C1 segment of cervical spinal cord (tissue), 14 donors: ENCODE data around the gene ABI2.
"Not testable (repeated sequence)": the region's sequence is repeated elsewhere in the genome, so short reads cannot be mapped to it uniquely, and the experiment has no call there.

ENCODE experiments used
- DNase-seq, 14 donors: peaks; one replicate each; lab custom pipeline; 2025; lab: John Stamatoyannopoulos, UW

The ABI2 gene

DNA sequence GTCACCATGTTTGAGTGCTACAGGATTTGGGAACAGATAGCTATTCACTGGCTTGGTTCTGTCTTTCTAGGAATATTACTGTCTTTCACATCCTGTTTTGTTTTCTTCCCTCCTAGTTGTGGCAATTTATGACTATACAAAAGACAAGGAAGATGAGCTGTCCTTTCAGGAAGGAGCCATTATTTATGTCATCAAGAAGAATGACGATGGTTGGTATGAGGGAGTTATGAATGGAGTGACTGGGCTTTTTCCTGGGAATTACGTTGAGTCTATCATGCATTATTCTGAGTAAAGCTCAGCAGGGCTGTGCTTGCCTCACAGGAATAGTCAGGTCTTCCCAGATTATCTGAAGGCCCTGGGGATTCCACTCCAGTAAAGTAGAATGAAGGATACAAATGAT is 98.9 kb downstream of the ABI2 start:
- DNase-seq, result no peak

DNA sequence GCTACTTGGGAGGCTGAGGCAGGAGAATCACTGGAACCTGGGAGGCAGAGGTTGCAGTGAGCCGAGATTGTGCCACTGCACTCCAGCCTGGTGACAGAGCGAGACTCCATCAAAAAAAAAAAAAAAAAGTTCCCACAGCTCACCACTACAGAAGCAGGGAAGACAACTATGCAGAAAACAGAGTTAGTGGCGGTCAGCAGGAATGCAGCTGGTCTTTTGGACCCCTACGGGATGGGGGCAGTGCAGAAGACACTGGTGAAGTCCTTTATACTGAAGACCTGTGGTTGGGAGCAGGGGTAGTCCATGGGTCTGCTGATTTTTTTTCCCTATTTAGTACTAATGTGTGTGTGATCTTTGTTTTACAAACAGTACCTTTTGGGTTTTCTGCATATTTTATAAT is 101.4 kb downstream of the ABI2 start:
- DNase-seq, result not testable (repeated sequence)

DNA sequence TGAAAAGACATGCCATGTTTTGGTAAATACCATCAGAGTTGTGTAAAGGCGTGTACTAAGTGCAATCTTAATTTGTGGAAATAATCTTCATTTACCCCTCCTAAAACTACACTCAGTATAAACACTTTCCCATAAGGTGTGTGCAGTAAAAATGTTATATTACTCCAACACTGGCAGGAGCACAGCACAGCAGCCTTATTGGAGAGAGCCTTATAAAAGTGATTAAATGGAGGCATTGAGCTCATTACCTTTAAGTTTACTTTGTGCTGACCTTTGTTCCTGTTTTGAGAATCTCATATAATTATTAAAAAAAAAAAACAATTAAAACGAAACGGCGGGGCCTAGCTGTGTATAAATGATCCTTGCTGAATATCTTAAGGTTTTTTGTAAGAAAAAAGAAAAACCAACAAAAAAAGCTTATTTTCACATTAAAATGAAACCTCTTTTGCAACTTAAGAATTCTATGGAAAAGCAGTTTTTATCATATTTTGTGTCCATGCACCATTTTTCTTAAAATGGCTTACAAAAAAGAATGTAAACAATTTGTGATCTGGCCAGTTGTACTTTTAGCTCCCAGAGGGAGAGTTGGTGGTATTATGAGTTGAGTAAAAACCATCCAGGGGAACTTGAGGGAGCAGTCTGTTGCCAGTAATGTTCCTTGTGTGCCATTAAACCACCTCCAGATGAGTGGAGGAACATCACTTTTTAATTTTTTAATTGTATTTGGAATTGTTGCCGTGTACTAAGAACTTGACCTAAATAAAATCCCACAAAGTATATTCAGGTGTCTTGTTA is 103.4 kb downstream of the ABI2 start:
- DNase-seq, result no peak

DNA sequence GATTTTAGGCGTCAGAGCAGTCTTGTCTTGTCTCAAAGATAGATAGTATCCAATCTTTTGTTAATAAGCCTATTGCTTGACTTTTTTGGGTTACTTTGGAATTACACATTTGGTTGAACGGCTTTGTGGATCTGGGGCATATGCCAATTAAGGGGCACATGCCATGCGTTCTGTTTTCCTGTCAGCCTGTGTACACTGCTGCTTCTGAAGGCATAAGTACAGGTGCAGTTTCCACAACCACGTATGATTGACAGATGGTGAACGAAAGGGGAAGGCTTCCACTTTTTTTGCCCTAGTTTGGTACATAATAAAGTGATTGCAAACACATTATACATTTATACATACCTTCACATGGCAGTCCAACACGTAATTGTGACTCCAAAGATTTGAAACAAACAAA is 104.6 kb downstream of the ABI2 start:
- DNase-seq, result no peak

DNA sequence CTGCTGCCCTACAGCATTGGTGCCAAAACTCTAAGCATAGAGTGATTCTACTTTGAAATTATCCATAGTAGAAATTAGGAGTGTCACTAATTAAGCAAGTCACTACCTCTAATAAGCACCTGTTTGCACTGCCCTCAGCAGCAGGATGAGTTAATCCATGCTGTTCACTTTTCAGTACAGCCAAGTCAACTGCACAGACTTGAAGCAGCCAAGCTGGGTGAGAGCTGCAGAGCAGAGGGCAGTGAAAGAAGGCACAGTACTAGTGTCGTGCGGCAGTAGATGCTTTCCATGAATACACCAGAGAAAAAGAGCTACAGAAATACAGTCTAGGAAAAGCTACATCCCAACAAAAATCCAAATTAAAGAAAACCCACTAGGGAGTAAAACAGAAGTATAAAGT is 108.3 kb downstream of the ABI2 start:
- peak in 1 of 14 donors; percentile 11 for DNase-seq

DNA sequence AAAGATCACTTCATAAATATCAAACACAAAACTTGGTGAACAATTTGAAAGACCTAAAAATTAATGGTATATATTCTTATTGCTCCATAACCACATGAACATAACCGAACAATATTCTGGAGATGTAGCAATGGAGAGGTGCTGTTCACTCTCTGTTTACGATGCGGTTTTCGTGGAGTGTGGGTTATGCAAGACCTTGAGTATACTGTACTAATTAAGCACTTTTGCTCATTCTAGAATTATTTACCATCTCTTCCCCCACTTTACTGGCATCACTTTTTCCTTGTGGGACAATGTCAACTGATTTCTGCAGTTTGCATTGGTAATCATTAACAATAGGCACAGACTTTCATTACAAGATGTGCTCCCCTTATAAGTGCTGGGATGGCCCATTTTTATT is 109.3 kb downstream of the ABI2 start:
- no peak for DNase-seq

DNA sequence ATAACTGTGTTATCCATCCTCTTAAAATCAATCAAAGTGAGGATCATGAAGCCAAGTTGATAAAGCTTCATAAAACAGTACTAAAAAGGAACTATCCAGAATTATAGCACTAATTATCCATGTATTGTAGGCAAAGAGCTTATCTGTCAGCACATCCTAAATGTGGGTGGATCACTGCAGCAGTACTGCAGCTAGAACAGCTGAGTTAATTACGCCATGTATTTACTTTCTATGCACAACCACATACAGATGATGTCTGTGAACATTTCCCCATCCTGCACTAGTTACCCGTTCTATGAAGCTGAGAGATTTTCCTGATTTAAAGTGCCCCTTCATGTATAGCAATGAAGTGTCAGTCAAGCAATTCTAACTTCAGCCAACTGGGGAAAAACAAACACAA is 110.3 kb downstream of the ABI2 start:
- DNase-seq, result no peak

DNA sequence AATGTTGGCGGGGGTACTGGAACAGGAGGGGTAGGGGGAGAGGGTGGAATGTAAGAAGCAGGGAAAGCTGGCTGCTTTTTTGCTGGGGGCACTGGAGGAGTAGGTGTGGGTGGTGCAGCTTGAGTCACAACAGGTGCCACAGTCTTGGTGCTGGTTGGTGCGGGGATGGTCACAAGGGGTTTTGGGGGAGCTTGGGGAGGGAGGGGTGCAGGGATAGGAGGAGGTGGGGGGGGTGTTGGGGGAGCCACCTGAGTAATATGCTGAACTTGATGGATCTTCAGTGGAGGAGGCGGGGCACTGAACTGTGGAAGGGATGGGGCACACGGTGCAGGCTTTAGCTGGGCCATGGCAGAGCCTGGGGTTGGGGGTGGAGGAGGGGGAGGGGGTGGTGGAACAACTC is 112.5 kb downstream of the ABI2 start:
- no peak for DNase-seq

DNA sequence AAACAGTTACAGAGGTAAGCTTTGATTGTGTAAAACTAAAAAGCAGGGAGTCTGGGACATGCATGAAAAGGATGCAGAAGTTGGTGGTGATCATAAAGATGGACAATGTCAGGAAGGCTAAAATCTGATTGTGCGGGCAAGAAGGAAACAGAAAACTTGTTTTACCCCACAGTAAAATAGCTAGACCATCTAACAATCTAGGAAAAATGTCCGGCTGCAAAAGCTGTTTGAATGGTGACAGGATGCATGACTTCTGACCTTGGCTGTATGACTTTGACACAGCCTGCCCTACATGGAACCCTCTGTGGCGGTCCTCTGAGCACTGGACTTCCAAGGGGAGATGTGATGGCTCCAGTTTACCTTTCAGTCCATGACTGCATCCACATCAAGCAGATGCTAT is 113.3 kb downstream of the ABI2 start:
- DNase-seq, result no peak

DNA sequence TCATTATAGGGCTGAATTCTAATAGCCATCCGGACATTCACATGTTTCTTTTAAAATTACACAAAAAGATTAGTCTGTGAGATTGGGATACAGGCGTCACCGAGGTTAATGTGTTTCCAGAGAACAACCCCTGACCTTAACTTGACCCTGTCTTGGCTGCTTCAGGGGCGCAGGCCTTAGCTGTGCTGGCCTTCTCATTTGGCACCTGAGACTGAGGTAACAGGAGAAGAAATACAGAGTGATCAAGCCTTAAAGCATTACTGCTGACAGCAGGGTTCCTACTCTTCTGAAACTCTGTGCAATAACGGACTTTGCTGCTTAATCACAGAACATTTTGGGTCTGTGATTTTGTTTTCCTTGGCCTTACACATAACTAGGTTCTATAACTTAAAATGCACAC is 114.3 kb downstream of the ABI2 start:
- no peak for DNase-seq

DNA sequence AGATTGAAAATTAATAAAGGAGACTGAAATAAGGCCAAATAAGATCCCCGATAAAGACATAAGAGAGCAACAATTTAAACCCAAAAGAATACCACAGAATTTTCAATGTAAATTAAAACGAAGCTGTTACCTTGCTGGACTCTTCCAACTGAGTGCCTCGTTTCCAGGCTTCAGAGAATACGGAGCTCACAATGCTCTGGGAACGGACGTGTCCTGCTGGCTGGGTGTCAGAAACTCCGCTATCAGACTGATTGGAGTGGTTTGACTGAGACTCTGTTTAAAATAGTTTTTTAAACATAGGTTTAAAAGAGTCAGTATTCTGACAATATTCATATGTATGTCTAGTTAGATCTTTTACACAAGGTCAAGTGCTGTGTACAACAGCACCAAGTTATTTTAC is 116.5 kb downstream of the ABI2 start:
- DNase-seq, result no peak

DNA sequence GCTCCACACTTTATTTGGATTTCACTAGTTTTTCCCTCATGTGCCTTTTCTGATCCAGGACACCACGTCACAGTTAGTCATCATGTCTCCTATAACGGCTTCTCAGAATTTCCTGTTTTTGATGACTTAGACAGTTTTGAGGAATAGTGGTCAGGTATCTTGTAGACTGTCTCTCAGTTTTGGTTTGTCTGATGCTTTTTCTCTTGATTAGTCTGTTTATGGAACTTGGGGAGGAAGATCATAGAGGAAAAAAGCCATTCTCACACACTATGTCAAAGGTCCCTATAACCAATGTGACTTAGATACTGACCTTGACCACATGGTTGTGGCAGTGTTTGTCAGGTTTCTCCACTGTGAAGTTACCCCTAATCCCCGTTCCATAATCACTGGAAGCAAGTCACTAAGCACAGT is 117.9 kb downstream of the ABI2 start:
- no peak for DNase-seq

DNA sequence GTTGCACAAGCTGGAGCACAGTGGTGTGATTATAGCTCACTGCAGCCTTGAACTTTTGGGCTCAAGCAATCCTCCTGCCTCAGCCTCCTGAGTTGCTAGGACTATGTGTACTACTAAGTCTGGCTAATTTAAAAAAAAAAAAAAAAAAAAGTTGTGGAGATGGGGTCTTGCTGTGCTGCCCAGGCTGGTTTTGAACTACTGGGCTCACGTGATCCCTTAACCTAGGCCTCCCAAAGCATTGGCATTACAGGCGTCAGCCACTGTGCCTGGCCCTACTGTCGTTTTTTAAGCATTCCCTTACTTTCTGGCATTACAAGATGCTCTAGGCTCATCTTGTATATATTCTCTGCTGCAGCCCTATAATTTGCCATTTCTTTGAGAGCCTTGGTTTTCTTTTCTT is 118.6 kb downstream of the ABI2 start:
- no peak for DNase-seq

DNA sequence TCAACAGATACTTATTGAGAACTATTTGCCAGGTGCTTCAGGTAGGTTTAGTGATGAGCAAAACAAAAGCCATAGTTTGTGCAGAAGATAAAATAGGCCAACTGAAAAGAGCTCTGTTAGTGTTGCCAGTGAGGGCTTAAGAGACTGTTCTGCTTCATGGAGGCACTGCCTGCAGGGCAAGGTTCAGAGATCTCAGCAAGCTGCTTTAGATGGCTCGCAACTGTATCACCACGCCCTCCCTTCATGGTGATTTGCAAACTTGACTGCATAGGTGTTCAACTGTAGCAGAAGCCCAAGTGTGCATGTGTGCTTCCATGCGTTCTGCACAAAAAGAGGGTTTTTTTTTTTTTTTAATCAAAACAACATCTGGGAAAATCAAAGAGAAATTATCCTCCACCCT is 122.4 kb downstream of the ABI2 start:
- DNase-seq, result no peak

DNA sequence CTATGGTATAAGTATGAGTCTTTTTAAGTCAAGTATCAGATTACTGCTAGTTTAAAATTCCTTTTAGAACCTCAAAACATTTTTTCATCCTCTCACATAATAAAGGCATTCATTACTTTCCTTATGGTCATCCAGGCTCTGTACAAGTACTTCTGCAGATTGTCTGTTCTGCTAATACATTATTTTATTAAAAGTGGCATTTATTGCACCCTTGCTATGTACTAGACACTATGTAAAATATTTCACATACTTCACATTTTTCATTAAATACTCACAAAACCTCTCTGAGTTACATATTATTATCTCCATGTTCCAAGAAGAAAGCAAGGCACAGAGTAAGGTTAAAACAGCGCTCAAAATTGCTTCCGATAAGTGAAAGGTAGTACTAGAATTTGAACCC is 122.8 kb downstream of the ABI2 start:
- no peak for DNase-seq

DNA sequence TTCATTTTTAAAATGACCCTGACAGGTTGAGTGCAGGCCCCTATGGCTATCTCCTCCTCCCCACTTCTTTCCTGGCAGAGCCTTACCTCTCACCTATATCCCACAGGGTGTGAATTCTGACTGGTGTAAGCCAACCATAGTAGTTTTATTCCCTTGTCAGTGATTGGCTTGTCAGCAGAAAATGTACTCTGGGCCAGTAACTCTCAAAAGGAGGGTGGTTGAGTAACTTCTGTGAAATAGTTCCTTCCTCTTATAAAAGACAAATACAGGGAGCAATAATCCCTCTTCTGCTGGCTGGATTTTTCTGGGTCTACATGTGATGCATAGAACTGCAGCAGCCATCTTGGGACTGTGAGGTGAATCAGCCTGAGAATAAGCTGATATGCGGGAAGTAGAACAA is 123.5 kb downstream of the ABI2 start:
- no peak for DNase-seq

DNA sequence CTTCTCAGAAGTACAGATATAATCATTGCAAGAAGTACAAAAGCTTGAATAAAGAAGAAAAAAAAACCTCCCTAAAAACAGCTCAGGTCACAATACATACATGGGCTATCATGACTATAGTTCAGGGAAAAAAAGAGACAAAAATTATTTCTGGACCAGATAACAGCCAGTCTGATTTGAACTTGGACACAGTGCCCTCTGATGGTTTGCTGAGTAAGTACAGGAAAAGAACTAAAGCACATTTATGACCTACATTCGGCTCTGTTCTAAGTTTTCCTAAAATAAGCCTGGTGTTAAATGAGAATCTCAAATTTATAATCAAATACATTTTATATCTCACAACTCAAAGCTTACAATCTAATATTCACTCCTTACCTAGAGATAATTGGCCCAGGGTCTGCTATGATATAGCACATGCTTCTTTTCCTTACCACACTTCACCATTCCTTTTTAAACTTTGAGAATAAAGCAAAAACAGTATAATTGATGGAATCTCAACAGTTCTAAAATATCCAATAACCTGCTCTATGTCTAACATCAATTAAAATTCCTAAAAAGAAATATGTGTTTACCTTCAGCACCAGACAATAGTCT is 125.8 kb downstream of the ABI2 start:
- peak in 1 of 14 donors; percentile 45 for DNase-seq

DNA sequence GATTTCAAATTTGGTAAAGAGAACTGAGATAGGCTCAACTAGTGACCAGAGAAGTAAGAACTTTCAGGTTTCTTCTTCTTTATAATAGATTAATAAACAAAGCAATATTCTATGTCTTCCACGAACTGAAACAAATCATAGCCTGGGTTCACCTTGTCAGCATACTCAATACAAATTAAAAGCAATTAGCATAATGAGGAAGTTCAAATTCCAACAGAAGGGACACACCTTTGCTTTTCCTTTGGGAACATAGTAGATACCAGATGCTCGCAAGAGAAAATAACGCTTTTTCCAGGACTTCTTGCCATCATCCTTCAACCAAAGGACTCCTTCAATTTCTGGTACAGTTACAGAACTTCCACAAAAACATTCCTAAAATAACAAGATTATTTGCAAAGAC is 127.0 kb downstream of the ABI2 start:
- no peak for DNase-seq

DNA sequence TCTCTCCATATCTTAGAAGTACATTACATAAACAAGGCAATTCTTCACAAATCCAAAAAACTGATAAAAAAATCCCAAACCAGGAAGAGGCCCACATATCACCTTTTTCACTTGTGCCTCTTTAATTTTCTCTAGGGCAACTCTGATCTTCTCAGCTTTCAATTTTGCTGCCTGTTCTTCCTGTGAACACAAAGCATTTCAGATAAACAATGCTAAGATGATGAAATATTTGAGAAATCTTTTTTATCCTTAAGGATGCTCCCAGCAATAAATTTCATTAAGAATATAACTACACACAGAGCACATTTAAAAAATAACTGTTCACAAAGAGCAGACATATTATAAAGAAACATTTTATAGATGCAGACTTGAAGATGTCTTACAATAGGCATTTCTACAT is 133.6 kb downstream of the ABI2 start:
- no peak for DNase-seq

DNA sequence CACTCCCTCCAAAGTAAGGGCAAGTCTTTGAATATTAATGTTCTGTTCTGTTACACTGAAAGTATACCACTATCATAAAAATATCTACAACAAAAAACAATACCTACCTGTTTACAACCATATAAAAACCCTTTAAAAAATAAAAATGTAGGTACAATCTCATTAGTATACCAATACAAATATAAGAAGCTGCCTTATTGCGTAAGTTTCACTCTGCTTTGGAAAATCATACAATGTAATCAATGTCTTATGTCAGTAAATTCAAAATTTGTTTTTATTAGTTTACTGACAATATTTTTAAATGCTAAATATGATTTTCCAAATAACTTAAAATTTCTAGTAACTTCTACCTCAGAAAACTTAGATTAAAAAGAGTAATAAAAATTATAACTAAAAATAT is 134.1 kb downstream of the ABI2 start:
- DNase-seq, result no peak

DNA sequence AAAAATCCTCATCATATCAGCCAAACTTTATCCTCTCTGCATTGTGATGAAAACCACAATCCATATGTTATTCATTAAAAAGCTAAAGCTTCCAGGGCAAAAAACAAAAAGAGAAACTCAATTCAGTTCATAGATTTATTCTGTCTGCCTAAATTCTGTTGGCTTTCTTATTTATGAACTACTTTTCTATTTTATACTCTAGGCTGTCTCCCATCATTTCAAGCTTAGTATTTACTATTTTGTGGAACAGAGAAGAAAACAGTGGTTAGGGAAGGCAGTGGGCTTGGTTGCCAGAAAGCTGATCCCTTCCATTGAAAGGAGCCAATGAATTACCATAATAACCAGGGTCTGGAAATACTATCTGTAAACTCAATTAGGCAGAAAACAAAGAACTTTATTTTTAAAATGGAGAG is 135.1 kb downstream of the ABI2 start:
- DNase-seq, result no peak

DNA sequence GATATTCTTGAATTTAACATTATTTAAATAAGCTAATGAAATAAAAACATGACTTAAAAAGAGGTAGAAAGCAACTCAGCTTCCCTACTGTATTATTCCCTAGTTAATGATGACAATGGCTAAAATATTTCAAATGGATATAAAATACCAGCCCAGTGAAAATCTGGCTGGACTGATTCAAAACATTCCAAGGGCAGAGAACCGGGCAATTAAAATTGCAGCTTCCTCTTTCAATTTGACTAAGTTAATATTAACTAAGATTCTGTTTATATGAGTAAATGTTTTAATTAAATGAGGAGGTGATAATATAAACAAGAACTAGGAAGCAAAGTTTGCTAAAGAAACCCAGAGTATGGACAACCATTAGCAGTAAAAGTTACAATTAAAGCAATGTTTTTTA is 141.4 kb downstream of the ABI2 start:
- no peak for DNase-seq

DNA sequence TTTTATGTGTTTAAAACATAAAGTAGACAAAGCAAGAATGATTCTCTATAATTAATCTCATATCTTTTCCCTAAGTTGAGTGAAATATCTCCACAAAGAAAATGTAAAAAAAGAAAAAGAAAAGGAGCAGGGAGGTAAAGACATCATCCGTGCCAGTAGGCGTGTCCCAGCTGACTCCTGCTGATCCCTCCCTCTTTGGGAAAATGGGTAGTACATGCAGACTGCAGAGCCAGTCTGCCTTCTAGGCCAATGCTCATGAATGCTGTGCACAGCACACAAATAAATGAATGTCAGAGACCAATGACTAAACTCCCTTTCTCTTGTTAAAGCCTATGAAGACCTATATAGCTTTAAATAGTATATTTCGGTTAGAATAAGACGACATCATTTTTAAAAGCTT is 142.2 kb downstream of the ABI2 start:
- no peak for DNase-seq

DNA sequence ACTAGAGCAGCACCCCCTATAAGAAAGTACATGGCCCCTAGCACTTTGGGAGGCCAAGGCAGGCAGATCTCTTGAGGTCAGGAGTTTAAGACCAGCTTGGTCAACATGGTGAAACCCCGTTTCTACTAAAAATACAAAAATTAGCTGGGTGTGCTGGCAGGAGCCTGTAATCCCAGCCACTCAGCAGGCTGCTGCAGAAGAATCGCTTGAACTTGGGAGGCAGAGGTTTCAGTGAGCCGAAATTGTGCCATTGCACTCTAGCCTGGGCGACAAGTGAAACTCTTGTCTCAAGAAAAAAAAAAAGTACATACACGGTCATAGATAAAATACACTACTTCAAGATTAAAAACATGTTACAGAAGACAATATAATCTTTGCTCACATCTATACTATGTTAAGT is 143.1 kb downstream of the ABI2 start:
- no peak for DNase-seq
